HepG2 (cell line): Measurements from ENCODE around the gene PNPLA8. TPM values are rescaled to one million over a fixed set of nuclear protein-coding genes. Genes with fewer than 3 reads are reported as not detected.

Experiments
- CBX1 ChIP-seq: IDR thresholded peaks from one replicate; pipeline ENCODE4 v1.6.1; 2016; ENCODE audit warnings: antibody characterized with exemption, low read depth
- CSRNP1 ChIP-seq: sonication (generic); formaldehyde crosslinking; IDR thresholded peaks from 2 replicates; pipeline ENCODE4 v1.8.1; 2023; ENCODE audit warnings: mild to moderate bottlenecking, missing genetic modification reagents
- ESRRA ChIP-seq: sonication (generic); formaldehyde crosslinking; IDR thresholded peaks from 2 replicates; pipeline ENCODE4 v1.5.1; 2020; ENCODE audit warnings: mild to moderate bottlenecking, low read depth, missing genetic modification reagents
- FOXA3 ChIP-seq: IDR thresholded peaks from 2 replicates; pipeline ENCODE4 v1.6.1; 2016; ENCODE audit warnings: missing genetic modification reagents, missing compliant biosample characterization
- HES4 ChIP-seq: sonication (generic); formaldehyde crosslinking; IDR thresholded peaks from 2 replicates; pipeline ENCODE4 v1.9.0; 2021; ENCODE audit warnings: mild to moderate bottlenecking, missing genetic modification reagents, borderline replicate concordance
- HMG20A ChIP-seq: IDR thresholded peaks from 2 replicates; pipeline ENCODE4 v1.6.1; 2016; ENCODE audit warnings: borderline replicate concordance
- HMGA1 ChIP-seq: sonication (generic); formaldehyde crosslinking; conservative IDR thresholded peaks from 2 replicates; pipeline ENCODE4 v1.4.0; 2020; ENCODE audit warnings: missing genetic modification reagents
- KDM5B ChIP-seq: sonication (generic); formaldehyde crosslinking; IDR thresholded peaks from 2 replicates; pipeline ENCODE4 v1.4.0; 2020; ENCODE audit warnings: missing genetic modification reagents, mild to moderate bottlenecking, borderline replicate concordance
- MAF1 ChIP-seq: sonication (generic); formaldehyde crosslinking; IDR thresholded peaks from 2 replicates; pipeline ENCODE4 v1.5.0; 2020; ENCODE audit warnings: missing genetic modification reagents, borderline replicate concordance
- MED8 ChIP-seq: sonication (generic); formaldehyde crosslinking; IDR thresholded peaks from 2 replicates; pipeline ENCODE4 v1.8.1; 2023; ENCODE audit warnings: mild to moderate bottlenecking, missing genetic modification reagents; ENCODE audit not compliant: insufficient replicate concordance
- MLLT10 ChIP-seq: sonication (generic); formaldehyde crosslinking; IDR thresholded peaks from 2 replicates; pipeline ENCODE4 v1.4.0; 2020; ENCODE audit warnings: missing genetic modification reagents
- MYNN ChIP-seq: sonication (generic); formaldehyde crosslinking; IDR thresholded peaks from 2 replicates; pipeline ENCODE4 v1.4.0; 2020; ENCODE audit warnings: mild to moderate bottlenecking, low read depth, missing genetic modification reagents
- PAXIP1 ChIP-seq: sonication (generic); formaldehyde crosslinking; conservative IDR thresholded peaks from 2 replicates; pipeline ENCODE4 v1.4.0; 2020; ENCODE audit warnings: mild to moderate bottlenecking, missing genetic modification reagents, moderate library complexity
- RXRB ChIP-seq: IDR thresholded peaks from 2 replicates; pipeline ENCODE4 v1.6.1; 2016; ENCODE audit warnings: borderline replicate concordance, missing genetic modification reagents, missing compliant biosample characterization
- TFDP2 ChIP-seq: sonication (generic); formaldehyde crosslinking; IDR thresholded peaks from 2 replicates; pipeline ENCODE4 v1.4.0; 2020; ENCODE audit warnings: missing genetic modification reagents
- THRA ChIP-seq: sonication (generic); formaldehyde crosslinking; IDR thresholded peaks from 2 replicates; pipeline ENCODE4 v1.4.0; 2020; ENCODE audit warnings: missing genetic modification reagents, borderline replicate concordance
- ZNF292 ChIP-seq: sonication (generic); formaldehyde crosslinking; IDR thresholded peaks from 2 replicates; pipeline ENCODE4 v1.8.1; 2022; ENCODE audit warnings: mild to moderate bottlenecking, low read depth, missing genetic modification reagents, borderline replicate concordance
- ZNF337 ChIP-seq: sonication (generic); formaldehyde crosslinking; IDR thresholded peaks from 2 replicates; pipeline ENCODE4 v1.5.1; 2020; ENCODE audit warnings: missing genetic modification reagents, low read depth, mild to moderate bottlenecking, borderline replicate concordance
- ZNF367 ChIP-seq: sonication (generic); formaldehyde crosslinking; IDR thresholded peaks from 2 replicates; pipeline ENCODE4 v1.4.0; 2020; ENCODE audit warnings: missing genetic modification reagents, borderline replicate concordance
- ZNF678 ChIP-seq: sonication (generic); formaldehyde crosslinking; IDR thresholded peaks from 2 replicates; pipeline ENCODE4 v1.4.0; 2020; ENCODE audit warnings: mild to moderate bottlenecking, missing genetic modification reagents
- ZNF713 ChIP-seq: sonication (generic); formaldehyde crosslinking; IDR thresholded peaks from 2 replicates; pipeline ENCODE4 v1.4.0; 2020; ENCODE audit warnings: mild to moderate bottlenecking, missing genetic modification reagents
- ZSCAN25 ChIP-seq: sonication (generic); formaldehyde crosslinking; IDR thresholded peaks from 2 replicates; pipeline ENCODE4 v1.8.0; 2022; ENCODE audit warnings: mild to moderate bottlenecking, missing genetic modification reagents
- polyA plus RNA-seq, 8 experiments: library from polyadenylated mRNA; depleted of rRNA in 3 of 8; stranded (reverse) in 7 of 8; unstranded in 1 of 8; fragments of >200 nt; fragmentation: Illumina TruSeq in 4 of 8; extraction: Trizol in 4 of 8; gene quantifications; 2 replicates each; pipeline versions ENCODE4 v1.2.1 to v1.2.3, GENCODE V29; 2011 to 2016; ENCODE audit warnings: low read depth in 4 of 8, missing spikeins in 1 of 8, mixed read lengths in 1 of 8; ENCODE audit not compliant: insufficient read depth in 1 of 8
- total RNA-seq, 5 experiments: library from RNA; depleted of rRNA; stranded (reverse); fragments of >200 nt; fragmentation: Illumina TruSeq; extraction: Trizol; gene quantifications; 2 replicates each; pipeline ENCODE4 v1.2.3, GENCODE V29; 2016; ENCODE audit warnings: low read depth in 1 of 5

PNPLA8 gene
- total and polyA plus RNA-seq, 2 of the 13 experiments (the other 11 are each of a cell fraction or from before 2014, with no cell fraction given), result 6.3 to 11.4 TPM

- no peak for TF ChIP-seq THRA (CRISPR knock-in tag)
- no peak for TF ChIP-seq MED8
- no peak; the same call in 1 of the 2 replicates for TF ChIP-seq ESRRA (CRISPR knock-in tag)
- TF ChIP-seq HMGA1, result no peak
- peak; percentile 96 for TF ChIP-seq TFDP2 (CRISPR knock-in tag)
- TF ChIP-seq MAF1 (CRISPR knock-in tag), result no peak
- TF ChIP-seq CBX1, result no peak
- 0 out of 2 replicates have a peak, but pooled peaks have one; percentile 32 for TF ChIP-seq ZSCAN25 (CRISPR knock-in tag)
- no peak for TF ChIP-seq RXRB (CRISPR knock-in tag)
- TF ChIP-seq HMG20A (CRISPR knock-in tag), result no peak
- peak; percentile 43; the same call in 1 of the 2 replicates for TF ChIP-seq FOXA3 (CRISPR knock-in tag)
- no peak for TF ChIP-seq ZNF367
- peak; percentile 90 for TF ChIP-seq CSRNP1 (CRISPR knock-in tag)
- TF ChIP-seq PAXIP1, result peak; percentile 60
- TF ChIP-seq ZNF292 (CRISPR knock-in tag), result peak; percentile 72
- TF ChIP-seq ZNF713 (CRISPR knock-in tag), result no peak
- 0 out of 2 replicates have a peak, but pooled peaks have one; percentile 44 for TF ChIP-seq ZNF678
- TF ChIP-seq MYNN, result peak; percentile 52; the same call in 1 of the 2 replicates
- no peak for TF ChIP-seq MLLT10 (CRISPR knock-in tag)
- peak; percentile 47; the same call in 1 of the 2 replicates for TF ChIP-seq HES4 (CRISPR knock-in tag)
- 0 out of 2 replicates have a peak, but pooled peaks have one; percentile 22 for TF ChIP-seq ZNF337 (CRISPR knock-in tag)
- TF ChIP-seq KDM5B (CRISPR knock-in tag), result peak; percentile 71; the same call in 1 of the 2 replicates
Measured at GRCh38 chr7:108525985-108526767, at the start of gene PNPLA8 (continued).
